HepG2 (cell line): ENCODE measurements around the gene C11orf71. TPM values are rescaled to one million over a fixed set of nuclear protein-coding genes. Genes with fewer than 3 reads are reported as not detected.

ENCODE experiments used
- ARID3A ChIP-seq: IDR thresholded peaks from 2 replicates; pipeline ENCODE4 v1.6.1; 2012; ENCODE audit warnings: low read depth, low read length, improper control_type of control experiment
- ATF6 ChIP-seq: sonication (generic); formaldehyde crosslinking; conservative IDR thresholded peaks from 2 replicates; pipeline ENCODE4 v1.4.0; 2020; ENCODE audit warnings: missing genetic modification reagents
- ISX ChIP-seq: sonication (generic); formaldehyde crosslinking; conservative IDR thresholded peaks from 2 replicates; pipeline ENCODE4 v1.5.0; 2020; ENCODE audit warnings: missing genetic modification reagents
- KDM4B ChIP-seq: sonication (generic); formaldehyde crosslinking; IDR thresholded peaks from 2 replicates; pipeline ENCODE4 v1.4.0; 2020; ENCODE audit warnings: missing genetic modification reagents
- KLF6 ChIP-seq: IDR thresholded peaks from 2 replicates; pipeline ENCODE4 v1.8.0; 2016; ENCODE audit warnings: missing biosample characterization, missing genetic modification reagents
- NONO ChIP-seq, 2 experiments: fragments of 450-650 bp in 1 of 2; sonication (generic) in 1 of 2; formaldehyde crosslinking in 1 of 2; IDR thresholded peaks in 1 of 2; conservative IDR thresholded peaks in 1 of 2; 2 replicates each; pipeline versions ENCODE4 v1.6.1 to v1.8.0; 2017 to 2022; ENCODE audit warnings: mild to moderate bottlenecking in 1 of 2, missing genetic modification reagents in 1 of 2, moderate library complexity in 1 of 2
- RORA ChIP-seq: sonication (generic); formaldehyde crosslinking; IDR thresholded peaks from 2 replicates; pipeline ENCODE4 v1.5.0; 2020; ENCODE audit warnings: mild to moderate bottlenecking, missing genetic modification reagents, moderate library complexity
- SNAI1 ChIP-seq: sonication (generic); formaldehyde crosslinking; IDR thresholded peaks from 2 replicates; pipeline ENCODE4 v1.5.0; 2020; ENCODE audit warnings: mild to moderate bottlenecking, missing genetic modification reagents, borderline replicate concordance
- THAP11 ChIP-seq: IDR thresholded peaks from 2 replicates; pipeline ENCODE4 v1.6.1; 2016; ENCODE audit warnings: missing biosample characterization, missing genetic modification reagents
- TSC22D2 ChIP-seq: sonication (generic); formaldehyde crosslinking; IDR thresholded peaks from 2 replicates; pipeline ENCODE4 v1.5.1; 2020; ENCODE audit warnings: missing genetic modification reagents, mild to moderate bottlenecking, borderline replicate concordance
- ZBTB40 ChIP-seq, 2 experiments: fragments of 450-650 bp in 1 of 2; sonication (generic) in 1 of 2; formaldehyde crosslinking in 1 of 2; IDR thresholded peaks; 2 replicates each; pipeline versions ENCODE4 v1.6.1 to v1.8.0; 2016 to 2022; ENCODE audit warnings: antibody characterized with exemption in 1 of 2, mild to moderate bottlenecking in 1 of 2, missing genetic modification reagents in 1 of 2
- ZNF431 ChIP-seq: sonication (generic); formaldehyde crosslinking; IDR thresholded peaks from 2 replicates; pipeline ENCODE4 v1.9.0; 2022; ENCODE audit warnings: missing genetic modification reagents, low read depth, mild to moderate bottlenecking, borderline replicate concordance
- ZNF577 ChIP-seq: sonication (generic); formaldehyde crosslinking; IDR thresholded peaks from 2 replicates; pipeline ENCODE4 v1.4.0; 2020; ENCODE audit warnings: mild to moderate bottlenecking, low read depth, missing genetic modification reagents, borderline replicate concordance
- ZNF616 ChIP-seq: sonication (generic); formaldehyde crosslinking; IDR thresholded peaks from 2 replicates; pipeline ENCODE4 v1.5.0; 2020; ENCODE audit warnings: low read depth, mild to moderate bottlenecking, missing genetic modification reagents
- ZSCAN25 ChIP-seq: sonication (generic); formaldehyde crosslinking; IDR thresholded peaks from 2 replicates; pipeline ENCODE4 v1.8.0; 2022; ENCODE audit warnings: mild to moderate bottlenecking, missing genetic modification reagents
- polyA plus RNA-seq, 8 experiments: library from polyadenylated mRNA; depleted of rRNA in 3 of 8; stranded (reverse) in 7 of 8; unstranded in 1 of 8; fragments of >200 nt; fragmentation: Illumina TruSeq in 4 of 8; extraction: Trizol in 4 of 8; gene quantifications; 2 replicates each; pipeline versions ENCODE4 v1.2.1 to v1.2.3, GENCODE V29; 2011 to 2016; ENCODE audit warnings: low read depth in 4 of 8, missing spikeins in 1 of 8, mixed read lengths in 1 of 8; ENCODE audit not compliant: insufficient read depth in 1 of 8
- total RNA-seq, 5 experiments: library from RNA; depleted of rRNA; stranded (reverse); fragments of >200 nt; fragmentation: Illumina TruSeq; extraction: Trizol; gene quantifications; 2 replicates each; pipeline ENCODE4 v1.2.3, GENCODE V29; 2016; ENCODE audit warnings: low read depth in 1 of 5

Gene C11orf71
- total and polyA plus RNA-seq, 2 of the 13 experiments (the other 11 are each of a cell fraction or from before 2014, with no cell fraction given): 7.1 to 7.8 TPM

- no peak for TF ChIP-seq ZNF577
- TF ChIP-seq ZNF616: no peak
- TF ChIP-seq SNAI1 (CRISPR knock-in tag): no peak; the same call in 1 of the 2 replicates
- no peak for TF ChIP-seq ZBTB40 (IDR thresholded peaks at IDR 0.05)
- TF ChIP-seq ZBTB40 (CRISPR knock-in tag; IDR thresholded peaks at IDR 0.05): peak; percentile 41; the same call in 1 of the 2 replicates
- peak; percentile 62; the same call in 1 of the 2 replicates for TF ChIP-seq ISX (CRISPR knock-in tag)
- peak; percentile 20; the same call in 1 of the 2 replicates for TF ChIP-seq ARID3A
- TF ChIP-seq ATF6 (CRISPR knock-in tag): no peak
- no peak for TF ChIP-seq NONO (IDR thresholded peaks at IDR 0.05)
- peak; percentile 73; the same call in 1 of the 2 replicates for TF ChIP-seq NONO (CRISPR knock-in tag; conservative IDR thresholded peaks at IDR 0.05)
- TF ChIP-seq THAP11 (CRISPR knock-in tag): peak; percentile 92
- no peak for TF ChIP-seq ZNF431 (CRISPR knock-in tag)
- TF ChIP-seq KDM4B (CRISPR knock-in tag): no peak
- no peak for TF ChIP-seq RORA
- TF ChIP-seq TSC22D2 (CRISPR knock-in tag): peak; percentile 27; the same call in 1 of the 2 replicates
- no peak; the same call in 1 of the 2 replicates for TF ChIP-seq KLF6
- 0 out of 2 replicates have a peak, but pooled peaks have one; percentile 29 for TF ChIP-seq ZSCAN25
These were observed at the start of gene C11orf71, which contains the start of gene RBM7 (continued) for GRCh38 chr11:114400216-114400914.
